LNCaP clone FGC (cell line): Measurements from ENCODE around the gene CIB2.
A peak's percentile ranks its signal among the peaks of the same experiment; 100 is the strongest.

Experiments
- DNase-seq: peaks from one replicate; pipeline ENCODE4 v3.0.0-alpha.2; 2011; ENCODE audit warnings: low read depth
- H3K4me3 ChIP-seq: 2 replicates; pipeline ENCODE4 v1.5.1; 2011; ENCODE audit warnings: mild to moderate bottlenecking, low read depth, low read length, control low read depth
- CTCF ChIP-seq: IDR thresholded peaks from 2 replicates; pipeline ENCODE4 v1.5.1; 2012; ENCODE audit warnings: mild to moderate bottlenecking; ENCODE audit not compliant: control insufficient read depth, insufficient read depth; ENCODE audit errors: extremely low read depth

The CIB2 gene

GRCh38 chr15:78108300-78109084, 22.8 kb downstream of the CIB2 start:
- peak; percentile 98 for TF ChIP-seq CTCF
- H3K4me3 ChIP-seq, result no peak overlapping the region
- DNase-seq, result peak; percentile 70

DNA sequence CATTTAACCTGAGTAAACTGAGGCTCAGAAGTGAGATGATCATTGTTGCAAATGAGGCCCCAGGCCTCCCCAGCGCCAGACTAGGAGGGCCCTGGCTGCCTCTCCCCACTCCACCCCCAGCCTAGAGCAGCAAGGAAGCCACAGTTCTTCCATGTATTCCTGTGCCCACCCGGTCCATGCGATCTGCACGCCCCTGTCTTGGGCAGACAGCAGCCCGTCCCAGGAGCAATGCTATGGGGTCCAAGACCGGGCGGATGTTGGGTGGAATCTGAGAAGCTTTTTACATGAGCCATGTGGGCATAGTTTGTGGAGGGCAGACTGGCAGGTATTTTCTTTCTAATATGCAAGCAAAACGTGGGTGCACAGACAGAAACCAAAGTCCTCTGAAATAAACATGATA, 23.8 kb downstream of the CIB2 start:
- no peak for TF ChIP-seq CTCF
- DNase-seq, result no peak
- no peak overlapping the region for H3K4me3 ChIP-seq

DNA sequence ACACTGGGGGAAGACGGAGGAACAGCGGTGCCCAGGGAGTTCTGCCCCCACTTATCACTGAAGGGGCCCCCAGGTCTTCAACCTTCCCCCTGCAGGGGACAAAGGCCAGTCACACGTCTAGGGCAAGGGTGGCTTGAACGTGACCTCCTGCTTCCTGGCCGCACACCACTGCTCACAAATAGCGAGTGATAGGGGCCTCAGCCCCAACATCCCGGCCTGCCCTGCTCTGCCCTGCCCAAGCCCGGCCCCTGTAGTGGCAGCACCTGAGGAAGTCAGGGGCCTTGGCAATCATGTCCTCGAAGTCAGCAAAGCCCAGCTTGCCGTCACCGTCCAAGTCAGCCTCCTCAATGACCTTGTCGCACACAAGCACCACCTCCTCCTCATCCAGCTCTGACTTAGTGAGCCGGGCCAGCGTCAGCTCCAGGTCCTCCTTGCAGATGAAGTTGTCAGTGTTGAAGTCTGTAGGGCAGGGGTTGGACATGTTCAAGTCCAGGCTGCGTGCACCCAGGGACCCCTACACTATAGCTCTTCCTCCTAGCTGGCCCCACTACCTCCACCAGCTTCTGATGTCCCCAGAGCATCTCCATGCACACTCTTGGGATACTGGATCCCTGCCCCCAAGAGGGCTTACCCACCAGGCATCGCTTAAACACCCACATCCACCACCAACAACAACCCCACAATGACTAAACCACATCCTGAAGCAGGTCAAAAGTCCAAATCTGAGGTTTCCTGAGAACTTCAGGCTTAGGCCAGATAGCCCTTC, 25.6 kb downstream of the CIB2 start:
- H3K4me3 ChIP-seq, result no peak overlapping the region
- DNase-seq, result no peak
- no peak for TF ChIP-seq CTCF

GRCh38 chr15:78104566-78105475, 26.4 kb downstream of the CIB2 start:
- TF ChIP-seq CTCF, result no peak
- no peak for DNase-seq
- H3K4me3 ChIP-seq, result no peak overlapping the region

GRCh38 chr15:78104119-78104479, 27.1 kb downstream of the CIB2 start:
- no peak overlapping the region for H3K4me3 ChIP-seq
- TF ChIP-seq CTCF, result no peak
- no peak for DNase-seq

DNA sequence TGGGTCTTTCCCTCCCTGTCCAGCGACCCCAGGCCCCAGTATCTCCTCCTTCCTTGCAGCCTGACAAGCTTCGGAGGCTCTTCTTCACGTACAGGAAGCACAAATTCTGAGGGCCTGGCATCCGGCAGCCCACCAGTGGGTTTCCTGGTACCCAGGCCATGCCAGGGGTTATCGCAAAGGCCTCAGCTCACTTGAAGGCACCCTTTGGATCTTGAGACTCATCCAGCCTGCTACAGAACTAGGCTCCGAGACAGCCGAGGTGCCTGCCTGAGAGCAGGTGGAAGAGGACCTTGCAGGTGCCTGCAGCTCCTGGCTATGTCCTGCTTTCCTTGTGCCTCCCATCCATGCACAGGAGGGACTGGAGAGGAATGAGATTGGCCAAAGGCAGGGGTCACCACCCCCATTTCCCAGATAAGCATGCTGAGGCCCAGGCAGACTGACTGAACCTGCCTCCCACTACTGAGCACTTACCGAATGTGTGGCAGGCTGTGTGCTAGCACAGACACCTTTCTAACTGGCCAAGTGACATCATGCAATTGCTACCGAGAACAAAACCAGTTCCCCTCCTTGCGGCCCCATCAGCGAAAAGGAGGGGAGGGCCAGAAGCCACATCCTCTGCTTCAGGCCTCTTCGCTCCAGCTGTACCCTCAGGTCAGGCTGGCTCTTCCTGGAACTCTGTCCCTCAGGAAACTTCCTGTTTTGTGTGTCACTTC, 27.7 kb downstream of the CIB2 start:
- H3K4me3 ChIP-seq, result no peak overlapping the region
- DNase-seq, result no peak
- no peak for TF ChIP-seq CTCF
